Progenitor cell of endocrine pancreas (in vitro differentiated cells): ENCODE measurements around the gene OR13A1. TPM values are rescaled to one million over a fixed set of nuclear protein-coding genes. Genes with fewer than 3 reads are reported as not detected.
A peak's percentile ranks its signal among the peaks of the same experiment; 100 is the strongest.
"Not testable (repeated sequence)": the region's sequence is repeated elsewhere in the genome, so short reads cannot be mapped to it uniquely, and the experiment has no call there.

ENCODE experiments used
- DNase-seq: peaks from one replicate; pipeline ENCODE4 v3.0.0; 2021; ENCODE audit warnings: low spot score; ENCODE audit not compliant: unreplicated experiment
- H3K27ac Mint-ChIP-seq: 2 replicates; pipeline ENCODE4 v1.8.0; 2021; ENCODE audit warnings: mild to moderate bottlenecking, moderate library complexity, mixed read lengths
- H3K27me3 Mint-ChIP-seq: 2 replicates; pipeline ENCODE4 v1.8.0; 2021; ENCODE audit warnings: mixed read lengths
- H3K36me3 Mint-ChIP-seq: 2 replicates; pipeline ENCODE4 v1.8.0; 2022; ENCODE audit warnings: mixed read lengths; ENCODE audit not compliant: insufficient read depth
- H3K4me1 Mint-ChIP-seq: 2 replicates; pipeline ENCODE4 v1.8.0; 2021; ENCODE audit warnings: low read depth, mixed read lengths
- H3K4me3 Mint-ChIP-seq: 2 replicates; pipeline ENCODE4 v1.8.0; 2021; ENCODE audit warnings: low read depth, mild to moderate bottlenecking, moderate library complexity, mixed read lengths
- H3K9me3 Mint-ChIP-seq: 2 replicates; pipeline ENCODE4 v1.8.0; 2021; ENCODE audit warnings: low read depth, mixed read lengths
- CTCF ChIP-seq: fragments of 200-600 bp; sonication (generic); IDR thresholded peaks from one replicate; pipeline ENCODE4 v1.5.0; 2021; ENCODE audit warnings: antibody characterized with exemption, mild to moderate bottlenecking; ENCODE audit not compliant: unreplicated experiment
- long read RNA-seq: library from polyadenylated mRNA; unstranded; transcript quantifications from one replicate; pipeline ENCODE4 v2.0.0, GENCODE V29; 2020
- total RNA-seq: library from RNA; stranded (reverse); gene quantifications from 2 replicates; pipeline ENCODE4 v1.2.1, GENCODE V29; 2021

The OR13A1 gene
- 0.38 TPM in 2 replicates for total RNA-seq
- long read RNA-seq, partial matches to known transcripts: 0 of 1 reads
- long read RNA-seq, other reads (novel, unspliced or antisense): 1 of 1 reads

- DNase-seq: no peak
- Mint-ChIP-seq H3K27ac (no peak within 1 kb of the TSS), H3K4me3 (no peak within 1 kb of the TSS), H3K36me3 (no peaks in the 10 kb centered on the region), H3K4me1 (no peaks in the 10 kb centered on the region), H3K27me3 (no peaks in the 10 kb centered on the region), H3K9me3 (peaks cover 20% of the 10 kb centered on the region)
- TF ChIP-seq CTCF: no peak
Observed at GRCh38 chr10:45315508-45315907, at the start of gene OR13A1. OR13A1 (minus strand) TSS chr10:45315608; CDS start chr10:45304422, 11,186 bp downstream.

GRCh38 chr10:45361983-45362799 is 46.8 kb upstream of the OR13A1 start:
- not testable (repeated sequence) for H3K27me3 Mint-ChIP-seq, H3K36me3 Mint-ChIP-seq, H3K27ac Mint-ChIP-seq, DNase-seq
- Mint-ChIP-seq H3K9me3 (peaks cover 32% of the 10 kb centered on the region), H3K4me3 (peak overlapping the region; percentile 32), H3K4me1 (peaks cover 14% of the 10 kb centered on the region)

- H3K27me3 Mint-ChIP-seq: not testable (repeated sequence)
Observed at GRCh38 chr10:45358961-45359360, 43.6 kb upstream of the OR13A1 start.

GRCh38 chr10:45355494-45355893 is 40.1 kb upstream of the OR13A1 start:
- H3K27ac Mint-ChIP-seq: no peak overlapping the region
- H3K27me3 Mint-ChIP-seq: peaks cover 2% of the 10 kb centered on the region
- no peak for DNase-seq
- H3K9me3 Mint-ChIP-seq: peaks cover 5% of the 10 kb centered on the region
- no peak for TF ChIP-seq CTCF
- H3K4me3 Mint-ChIP-seq: no peak overlapping the region
- peaks cover 5% of the 10 kb centered on the region for H3K4me1 Mint-ChIP-seq
- H3K36me3 Mint-ChIP-seq: no peaks in the 10 kb centered on the region

More at GRCh38 chr10:45358961-45359360, 43.6 kb upstream of the OR13A1 start:
- peaks cover 14% of the 10 kb centered on the region for H3K4me1 Mint-ChIP-seq
- not testable (repeated sequence) for H3K27ac Mint-ChIP-seq, DNase-seq, H3K4me3 Mint-ChIP-seq, H3K36me3 Mint-ChIP-seq
- H3K9me3 Mint-ChIP-seq: peaks cover 24% of the 10 kb centered on the region

GRCh38 chr10:45354261-45354660 is 38.9 kb upstream of the OR13A1 start:
- no peak for DNase-seq
- Mint-ChIP-seq H3K27me3 (peaks cover 2% of the 10 kb centered on the region), H3K4me1 (peaks cover 4% of the 10 kb centered on the region), H3K4me3 (no peak overlapping the region), H3K27ac (no peak overlapping the region), H3K36me3 (no peaks in the 10 kb centered on the region), H3K9me3 (no peaks in the 10 kb centered on the region)
- TF ChIP-seq CTCF: no peak

GRCh38 chr10:45353186-45353585 is 37.8 kb upstream of the OR13A1 start:
- Mint-ChIP-seq H3K4me3 (no peak overlapping the region), H3K27ac (no peak overlapping the region), H3K36me3 (peaks cover 3% of the 10 kb centered on the region), H3K4me1 (no peaks in the 10 kb centered on the region), H3K27me3 (peaks cover 2% of the 10 kb centered on the region), H3K9me3 (peaks cover 3% of the 10 kb centered on the region)
- DNase-seq: no peak
- no peak for TF ChIP-seq CTCF

- H3K27me3 Mint-ChIP-seq, H3K9me3 Mint-ChIP-seq, H3K4me3 Mint-ChIP-seq, H3K4me1 Mint-ChIP-seq, H3K36me3 Mint-ChIP-seq, H3K27ac Mint-ChIP-seq, DNase-seq: not testable (repeated sequence)
Observed at GRCh38 chr10:45348196-45348765, 32.9 kb upstream of the OR13A1 start.

- H3K27me3 Mint-ChIP-seq, H3K4me3 Mint-ChIP-seq, H3K27ac Mint-ChIP-seq, DNase-seq, H3K4me1 Mint-ChIP-seq, H3K36me3 Mint-ChIP-seq: not testable (repeated sequence)
- H3K9me3 Mint-ChIP-seq: peaks cover 13% of the 10 kb centered on the region
Observed at GRCh38 chr10:45347464-45347863, 32.1 kb upstream of the OR13A1 start.
